Panc1 (cell line): ENCODE measurements around the gene B4GALT1. TPM values are rescaled to one million over a fixed set of nuclear protein-coding genes. Genes with fewer than 3 reads are reported as not detected.
"Not testable (repeated sequence)": the region's sequence is repeated elsewhere in the genome, so short reads cannot be mapped to it uniquely, and the experiment has no call there.

ENCODE experiments used
- ATAC-seq: fragments of 200-7000 bp; cut with Tn5 transposase; 2 replicates; pipeline ENCODE4 v1.9.1; 2020; ENCODE audit warnings: mild to moderate bottlenecking, moderate library complexity
- BruUV-seq: library from RNA; stranded (reverse); fragments of 400-500 nt; replicated peaks from 2 replicates; lab custom pipeline; 2021; lab: Mats Ljungman, UMichigan
- CTCF ChIA-PET: fragments of 300-600 bp; sonication (Branson Sonifier 250); formaldehyde crosslinking; loops from one replicate; lab custom pipeline; 2022; ENCODE audit warnings: antibody characterized with exemption; lab: Charles Lee
- POLR2A ChIA-PET: fragments of 300-600 bp; sonication (Branson Sonifier 250); formaldehyde crosslinking; loops from one replicate; lab custom pipeline; 2022; ENCODE audit warnings: antibody characterized with exemption; lab: Charles Lee
- DNase-seq: peaks from one replicate; pipeline ENCODE4 v3.0.0-alpha.2; 2010; ENCODE audit warnings: low read depth, low spot score
- H3K27ac ChIP-seq: 2 replicates; pipeline ENCODE4 v1.5.1; 2011; ENCODE audit warnings: mild to moderate bottlenecking, low read length, inconsistent platforms
- H3K27me3 ChIP-seq: fragments of 200-500 bp; sonication (Bioruptor generic); 2 replicates; pipeline ENCODE4 v1.6.0; 2014; ENCODE audit warnings: low read length, inconsistent platforms; ENCODE audit not compliant: control insufficient read depth, insufficient read depth
- H3K36me3 ChIP-seq: fragments of 200-500 bp; sonication (Bioruptor generic); 2 replicates; pipeline ENCODE4 v1.5.1; 2014; ENCODE audit warnings: inconsistent platforms, mild to moderate bottlenecking, low read length, moderate library complexity; ENCODE audit not compliant: control insufficient read depth, insufficient read depth
- H3K4me1 ChIP-seq: 2 replicates; pipeline ENCODE4 v1.5.1; 2011; ENCODE audit warnings: inconsistent platforms, mild to moderate bottlenecking, low read length, moderate library complexity; ENCODE audit not compliant: control insufficient read depth, insufficient read depth
- H3K4me3 ChIP-seq, 2 experiments: 2 replicates each; pipeline ENCODE4 v1.5.1; 2011 to 2012; ENCODE audit warnings: low read depth in 2 of 2, low read length in 2 of 2, mild to moderate bottlenecking in 2 of 2, inconsistent platforms in 1 of 2, moderate library complexity in 1 of 2
- H3K9me3 ChIP-seq: fragments of 200-500 bp; sonication (Bioruptor generic); 2 replicates; pipeline ENCODE4 v1.5.1; 2014; ENCODE audit warnings: low read depth, mild to moderate bottlenecking, inconsistent platforms, low read length, moderate library complexity; ENCODE audit not compliant: control insufficient read depth, insufficient read depth
- CTCF ChIP-seq: fragments of 450-650 bp; IDR thresholded peaks from 2 replicates; pipeline ENCODE4 v1.5.1; 2017; ENCODE audit warnings: mild to moderate bottlenecking
- POLR2AphosphoS5 ChIP-seq: IDR thresholded peaks from 2 replicates; pipeline ENCODE4 v1.6.1; 2012; ENCODE audit warnings: mild to moderate bottlenecking, low read depth, low read length, moderate library complexity
- REST ChIP-seq, 2 experiments: IDR thresholded peaks; 2 replicates each; pipeline ENCODE4 v1.6.1; 2011 to 2012; ENCODE audit warnings: low read depth in 2 of 2, control low read depth in 1 of 2, low read length in 1 of 2, mild to moderate bottlenecking in 1 of 2, moderate library complexity in 1 of 2; ENCODE audit not compliant: insufficient read depth in 1 of 2
- TCF7L2 ChIP-seq: IDR thresholded peaks from 2 replicates; pipeline ENCODE4 v1.6.1; 2011; ENCODE audit warnings: mild to moderate bottlenecking, low read depth, low read length, inconsistent platforms
- in situ Hi-C: cut with HindIII; loops from 2 replicates; pipeline ENCODE4 v1.10.0; 2016; ENCODE audit warnings: low sequenced_read_pairs, low pct_unique_long_range_greater_than_20kb
- intact Hi-C: fragments of 100-400 bp; cut with micrococcal nuclease; formaldehyde crosslinking; loops from one replicate; pipeline ENCODE4 v1.10.0; 2022; ENCODE audit not compliant: unreplicated experiment
- total RNA-seq: library from RNA; stranded (reverse); gene quantifications from one replicate; pipeline ENCODE4 v1.2.1, GENCODE V29; 2021; ENCODE audit not compliant: unreplicated experiment

B4GALT1 gene
- total RNA-seq, 1 experiment from 2014 or later, result 57.4 TPM

GRCh38 chr9:33097192-33097591 is 69.9 kb downstream of the B4GALT1 start:
- BruUV-seq, result no TSS peak
- Histone ChIP-seq H3K36me3 (no peaks in the 10 kb centered on the region), H3K4me1 (peaks cover 4% of the 10 kb centered on the region; the same call in 1 of the 2 replicates), H3K9me3 (no peaks in the 10 kb centered on the region), H3K27me3 (no peaks in the 10 kb centered on the region), H3K4me3 (no peak overlapping the region), H3K27ac (no peak overlapping the region)
- TF ChIP-seq CTCF, result no peak
- TF ChIP-seq TCF7L2, result no peak
- TF ChIP-seq POLR2AphosphoS5, result no peak
- no peak for DNase-seq
- CTCF ChIA-PET, result no interaction called here
- POLR2A ChIA-PET, result no interaction called here
- intact Hi-C loops, result no loop called here
- ATAC-seq, result no peak
- in situ Hi-C loops, result no loop called here

DNA sequence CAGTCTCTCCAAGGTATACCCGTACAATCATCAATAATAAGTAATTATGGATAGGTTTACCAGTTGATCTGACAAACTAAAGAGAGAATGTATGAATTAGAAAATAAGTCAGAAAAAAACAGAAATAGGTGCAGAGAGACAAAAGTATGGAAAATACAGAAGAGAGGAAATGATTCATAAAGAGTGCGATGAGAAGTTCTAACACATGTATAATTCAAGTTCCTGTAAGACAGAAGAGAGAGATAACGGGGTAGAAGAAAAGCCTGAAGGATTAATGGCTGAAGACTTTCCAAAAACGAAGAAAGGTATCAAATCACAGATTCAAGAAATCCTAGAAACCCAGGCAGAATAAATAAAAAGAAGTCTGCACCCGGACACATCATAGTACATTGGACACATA is 74.5 kb downstream of the B4GALT1 start:
- H3K4me1 ChIP-seq, result no peaks in the 10 kb centered on the region
- POLR2A ChIA-PET, result no interaction called here
- H3K9me3 ChIP-seq, result no peaks in the 10 kb centered on the region
- ATAC-seq (no peak), DNase-seq (no peak)
- no peaks in the 10 kb centered on the region for H3K36me3 ChIP-seq
- no peak overlapping the region for H3K4me3 ChIP-seq
- H3K27me3 ChIP-seq, result no peaks in the 10 kb centered on the region
- in situ Hi-C loops (no loop called here), intact Hi-C loops (no loop called here)
- TF ChIP-seq POLR2AphosphoS5 (no peak), TCF7L2 (no peak), REST (IDR thresholded peaks at IDR 0.05; ENCODE audit: insufficient read depth in 1 of 2, low read depth in 2 of 2, low read length in 1 of 2) (no peak), CTCF (no peak)
- H3K27ac ChIP-seq, result no peak overlapping the region
- BruUV-seq, result no TSS peak
- CTCF ChIA-PET, result no interaction called here

GRCh38 chr9:33085672-33086071 is 81.5 kb downstream of the B4GALT1 start:
- DNase-seq, H3K27ac ChIP-seq, BruUV-seq, POLR2A ChIA-PET, H3K4me3 ChIP-seq, H3K4me1 ChIP-seq, CTCF ChIA-PET, intact Hi-C loops, H3K27me3 ChIP-seq, in situ Hi-C loops, H3K9me3 ChIP-seq, ATAC-seq, H3K36me3 ChIP-seq: not testable (repeated sequence)
